ENCODE measurements around the gene QRFPR. TPM values are rescaled to one million over a fixed set of nuclear protein-coding genes. Genes with fewer than 3 reads are reported as not detected.

QRFPR gene
- total and polyA plus RNA-seq, 2 of the 4 experiments (the other 2 are of a cell fraction) = not detected

GRCh38 chr4:121321466-121321865, 59.4 kb downstream of the QRFPR start:
- Histone ChIP-seq H3K9me1 (ENCODE audit: insufficient read depth, low read length) (no peaks in the 10 kb centered on the region), H4K91ac (ENCODE audit: insufficient read depth, low read depth, low read length) (no peak overlapping the region), H4K8ac (ENCODE audit: low read depth in 2 of 2, low read length in 2 of 2) (no peak overlapping the region), H4K20me1 (ENCODE audit: insufficient read depth, low read length) (no peaks in the 10 kb centered on the region), H3K56ac (ENCODE audit: extremely low read depth, insufficient read depth, low read length) (no peak overlapping the region), H3K27ac (ENCODE audit: insufficient read depth, low read length) (no peak overlapping the region), H2BK120ac (ENCODE audit: low read depth, low read length) (no peak overlapping the region), H2AK5ac (ENCODE audit: low read depth, low read length) (no peak overlapping the region), H2BK15ac (ENCODE audit: low read depth, low read length) (no peak overlapping the region), H3K4me2 (ENCODE audit: low read depth, low read length) (no peak overlapping the region), H3K14ac (replicated peaks; ENCODE audit: low read depth, low read length) (no peak overlapping the region), H2AFZ (replicated peaks; ENCODE audit: low read length, poor library complexity) (no peak overlapping the region), H3K4ac (ENCODE audit: low read depth, low read length) (no peak overlapping the region), H3K4me1 (ENCODE audit: control insufficient read depth, insufficient read depth, low read length) (no peaks in the 10 kb centered on the region), H2AK9ac (replicated peaks; ENCODE audit: low read depth, low read length, poor library complexity) (no peak overlapping the region), H3K18ac (ENCODE audit: low read depth, low read length) (no peak overlapping the region), H2BK5ac (ENCODE audit: low read depth, low read length, poor library complexity, severe bottlenecking) (no peak overlapping the region), H3K9ac (ENCODE audit: low read depth, low read length) (no peak overlapping the region), H3K9me3 (ENCODE audit: control insufficient read depth, insufficient read depth, low read length) (no peaks in the 10 kb centered on the region), H2BK20ac (ENCODE audit: low read depth, low read length) (no peak overlapping the region), H3K27me3 (ENCODE audit: control insufficient read depth, insufficient read depth, low read length) (no peaks in the 10 kb centered on the region), H3K23ac (ENCODE audit: low read depth, low read length) (no peak overlapping the region), H3K36me3 (ENCODE audit: control insufficient read depth, insufficient read depth, low read length) (no peaks in the 10 kb centered on the region), H4K5ac (ENCODE audit: low read depth, low read length) (no peak overlapping the region), H3K79me1 (ENCODE audit: low read depth in 1 of 2, low read length in 2 of 2) (no peaks in the 10 kb centered on the region), H3K4me3 (ENCODE audit: insufficient read depth, low read depth, low read length) (no peak overlapping the region)
- intact Hi-C loops (cut with micrococcal nuclease) = no loop called here
- dilution Hi-C loops (cut with HindIII; ENCODE audit: low sequenced_read_pairs, unreplicated experiment) = no loop called here
- TF ChIP-seq RCOR1 (IDR thresholded peaks at IDR 0.05; ENCODE audit: insufficient replicate concordance, low read length) (no peak), MAZ (IDR thresholded peaks at IDR 0.05; ENCODE audit: borderline replicate concordance, low read depth, low read length) (no peak), MXI1 (IDR thresholded peaks at IDR 0.05; ENCODE audit: borderline replicate concordance, low read depth, low read length) (no peak), NFE2L2 (IDR thresholded peaks at IDR 0.05; ENCODE audit: low read depth, low read length) (no peak), RAD21 (IDR thresholded peaks at IDR 0.05; ENCODE audit: low read length) (no peak), RFX5 (IDR thresholded peaks at IDR 0.05; ENCODE audit: low read depth, low read length) (no peak), CHD1 (IDR thresholded peaks at IDR 0.05; ENCODE audit: low read depth, low read length) (no peak), ELK1 (IDR thresholded peaks at IDR 0.05; ENCODE audit: borderline replicate concordance, low read depth, low read length) (no peak), MAFK (IDR thresholded peaks at IDR 0.05; ENCODE audit: low read depth, low read length) (no peak), USF2 (IDR thresholded peaks at IDR 0.05; ENCODE audit: low read depth, low read length) (no peak), BHLHE40 (IDR thresholded peaks at IDR 0.05; ENCODE audit: low read depth, low read length) (no peak), POLR2A (IDR thresholded peaks at IDR 0.05; ENCODE audit: low read depth, low read length) (no peak), CEBPB (IDR thresholded peaks at IDR 0.05; ENCODE audit: low read depth, low read length) (no peak), FOS (IDR thresholded peaks at IDR 0.05; ENCODE audit: low read depth, low read length) (no peak)
- ATAC-seq (ENCODE audit: low read depth) = no peak
- POLR2A ChIA-PET (ENCODE audit: unreplicated experiment) = no interaction called here
- CTCF ChIA-PET = no interaction called here
- BruUV-seq (replicated peaks) = no TSS peak
- no CpG with 5 or more reads among the region's 3 CpGs for WGBS, 2 experiments (ENCODE audit: extremely low coverage in 2 of 2, insufficient read length in 1 of 2)
- in situ Hi-C loops (cut with MboI; ENCODE audit: low sequenced_read_pairs) = no loop called here
- no peak for DNase-seq

Data from IMR-90 (cell line).